ENCODE data around the gene ID3.
A peak's percentile ranks its signal among the peaks of the same experiment; 100 is the strongest.

Gene ID3

GRCh38 chr1:23581219-23581618, 21.9 kb upstream of the ID3 start:
- Histone ChIP-seq H3K9ac (peak overlapping the region in 8 of 11 experiments; percentile 37 to 72 (median 54); a peak in 15 of 22 replicates), H3K27ac (peak overlapping the region in 10 of 11 experiments; percentile 4 to 88 (median 76); a peak in 19 of 22 replicates), H3K4me1 (peaks cover 61 to 99% (median 83%) of the 10 kb centered on the region in 10 experiments), H4K20me1 (no peaks in the 10 kb centered on the region), H3K27me3 (no peaks in the 10 kb centered on the region), H3K9me3 (replicated peaks in 1 of 11) (no peaks in the 10 kb centered on the region), H3K4me3 (no peak overlapping the region; a peak in 1 of 20 replicates), H3K36me3 (no peaks in the 10 kb centered on the region), H3K4me2 (peak overlapping the region; percentile 76 to 93 (median 82))
- TF ChIP-seq Cebpa-rat (IDR thresholded peaks at IDR 0.05) = no peak

GRCh38 chr1:23578997-23579363, 19.7 kb upstream of the ID3 start:
- peak overlapping the region in 9 of 11 experiments; percentile 75 to 88 (median 80); a peak in 18 of 22 replicates for H3K27ac ChIP-seq
- peak overlapping the region; percentile 77 to 93 (median 84) for H3K4me2 ChIP-seq
- H3K4me1 ChIP-seq = peaks cover 64 to 99% (median 92%) of the 10 kb centered on the region in 10 experiments

GRCh38 chr1:23578311-23578996, 19.2 kb upstream of the ID3 start:
- peak in 1 of 11 experiments; percentile 43; a peak in 1 of 22 replicates for TF ChIP-seq Cebpa-rat (IDR thresholded peaks at IDR 0.05)
- Histone ChIP-seq H3K4me2 (peak overlapping the region; percentile 77 to 93 (median 84)), H3K27me3 (no peaks in the 10 kb centered on the region), H3K36me3 (no peaks in the 10 kb centered on the region), H3K9ac (peak overlapping the region in 9 of 11 experiments; percentile 67 to 76 (median 71); a peak in 17 of 22 replicates), H3K4me1 (peaks cover 64 to 99% (median 98%) of the 10 kb centered on the region in 10 experiments), H4K20me1 (no peaks in the 10 kb centered on the region), H3K9me3 (replicated peaks in 1 of 11) (no peaks in the 10 kb centered on the region), H3K27ac (peak overlapping the region in 10 of 11 experiments; percentile 64 to 88 (median 80); a peak in 19 of 22 replicates), H3K4me3 (peak overlapping the region in 6 of 10 experiments; percentile 19 to 43 (median 30); a peak in 6 of 20 replicates)

More at GRCh38 chr1:23578997-23579363, 19.7 kb upstream of the ID3 start:
- Histone ChIP-seq H3K4me3 (no peak overlapping the region), H3K9ac (peak overlapping the region in 6 of 11 experiments; percentile 11 to 76 (median 70); a peak in 6 of 22 replicates), H4K20me1 (no peaks in the 10 kb centered on the region), H3K9me3 (replicated peaks in 1 of 11) (no peaks in the 10 kb centered on the region), H3K36me3 (no peaks in the 10 kb centered on the region), H3K27me3 (no peaks in the 10 kb centered on the region)
- no peak for TF ChIP-seq Cebpa-rat (IDR thresholded peaks at IDR 0.05)

- peak overlapping the region; percentile 23 to 76 (median 69); a peak in 21 of 22 replicates for H3K9ac ChIP-seq
- peak overlapping the region; percentile 77 to 93 (median 84) for H3K4me2 ChIP-seq
- peaks cover 64 to 99% (median 96%) of the 10 kb centered on the region in 10 experiments for H3K4me1 ChIP-seq
- no peaks in the 10 kb centered on the region for H3K36me3 ChIP-seq
- peak overlapping the region in 9 of 10 experiments; percentile 0 to 45 (median 32); a peak in 12 of 20 replicates for H3K4me3 ChIP-seq
- no peaks in the 10 kb centered on the region for H3K9me3 ChIP-seq (replicated peaks in 1 of 11)
- TF ChIP-seq Cebpa-rat (IDR thresholded peaks at IDR 0.05) = no peak
- H3K27ac ChIP-seq = peak overlapping the region; percentile 41 to 88 (median 79); a peak in 21 of 22 replicates
- no peaks in the 10 kb centered on the region for H3K27me3 ChIP-seq
- no peaks in the 10 kb centered on the region for H4K20me1 ChIP-seq
Measured at GRCh38 chr1:23577056-23578004, 18.0 kb upstream of the ID3 start.

- Histone ChIP-seq H3K27me3 (no peaks in the 10 kb centered on the region), H3K9ac (peak overlapping the region in 9 of 11 experiments; percentile 58 to 76 (median 71); a peak in 17 of 22 replicates)
Measured at GRCh38 chr1:23576338-23577055, 17.2 kb upstream of the ID3 start.

DNA sequence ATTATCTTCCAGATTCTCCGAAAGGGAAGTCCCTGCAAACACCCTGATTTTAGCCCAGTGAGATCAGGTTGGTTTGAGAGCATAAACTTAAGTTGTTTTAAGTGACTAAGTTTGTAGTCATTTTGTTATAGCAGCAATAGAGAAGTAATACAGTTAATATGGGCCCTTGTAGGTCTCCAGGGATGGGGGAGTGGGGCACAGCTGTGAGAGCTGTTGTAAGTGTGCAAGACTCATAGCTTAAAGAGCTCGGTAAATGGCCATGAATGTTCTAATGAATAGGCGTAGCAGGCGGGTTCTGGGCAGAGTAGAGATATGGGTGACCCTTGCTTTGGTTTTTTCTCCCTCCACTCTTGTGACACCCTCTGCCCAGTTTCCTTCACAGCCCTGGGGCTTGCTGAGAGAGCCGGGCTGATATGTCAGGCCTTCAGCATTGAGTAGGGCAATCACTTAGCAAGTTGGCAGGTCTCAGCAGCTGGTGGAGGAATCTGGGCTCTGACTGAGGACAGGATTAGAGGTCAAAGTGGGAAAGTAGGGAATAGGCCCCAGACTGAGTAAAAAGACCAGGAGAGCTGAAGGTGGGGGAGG, 16.0 kb upstream of the ID3 start:
- no peaks in the 10 kb centered on the region for H4K20me1 ChIP-seq
- H3K9ac ChIP-seq = peak overlapping the region in 6 of 11 experiments; percentile 27 to 76 (median 68); a peak in 9 of 22 replicates
- H3K4me1 ChIP-seq = peaks cover 52 to 83% (median 76%) of the 10 kb centered on the region in 10 experiments
- H3K4me3 ChIP-seq = no peak overlapping the region
- no peaks in the 10 kb centered on the region for H3K36me3 ChIP-seq
- H3K9me3 ChIP-seq (replicated peaks in 1 of 11) = no peaks in the 10 kb centered on the region
- peak overlapping the region in 7 of 11 experiments; percentile 75 to 88 (median 80); a peak in 14 of 22 replicates for H3K27ac ChIP-seq
- H3K27me3 ChIP-seq = no peaks in the 10 kb centered on the region
- H3K4me2 ChIP-seq = peak overlapping the region; percentile 77 to 93 (median 84); a peak in 21 of 22 replicates
- TF ChIP-seq Cebpa-rat (IDR thresholded peaks at IDR 0.05) = no peak

More at GRCh38 chr1:23576338-23577055, 17.2 kb upstream of the ID3 start:
- no peaks in the 10 kb centered on the region for H3K36me3 ChIP-seq
- TF ChIP-seq Cebpa-rat (IDR thresholded peaks at IDR 0.05) = no peak
- H3K4me1 ChIP-seq = peaks cover 62 to 91% (median 87%) of the 10 kb centered on the region in 10 experiments
- no peaks in the 10 kb centered on the region for H3K9me3 ChIP-seq (replicated peaks in 1 of 11)
- H3K4me3 ChIP-seq = peak overlapping the region in 5 of 10 experiments; percentile 6 to 45 (median 33); a peak in 5 of 20 replicates
- H3K27ac ChIP-seq = peak overlapping the region in 10 of 11 experiments; percentile 64 to 88 (median 80); a peak in 19 of 22 replicates
- H4K20me1 ChIP-seq = no peaks in the 10 kb centered on the region
- peak overlapping the region; percentile 77 to 93 (median 84) for H3K4me2 ChIP-seq

DNA sequence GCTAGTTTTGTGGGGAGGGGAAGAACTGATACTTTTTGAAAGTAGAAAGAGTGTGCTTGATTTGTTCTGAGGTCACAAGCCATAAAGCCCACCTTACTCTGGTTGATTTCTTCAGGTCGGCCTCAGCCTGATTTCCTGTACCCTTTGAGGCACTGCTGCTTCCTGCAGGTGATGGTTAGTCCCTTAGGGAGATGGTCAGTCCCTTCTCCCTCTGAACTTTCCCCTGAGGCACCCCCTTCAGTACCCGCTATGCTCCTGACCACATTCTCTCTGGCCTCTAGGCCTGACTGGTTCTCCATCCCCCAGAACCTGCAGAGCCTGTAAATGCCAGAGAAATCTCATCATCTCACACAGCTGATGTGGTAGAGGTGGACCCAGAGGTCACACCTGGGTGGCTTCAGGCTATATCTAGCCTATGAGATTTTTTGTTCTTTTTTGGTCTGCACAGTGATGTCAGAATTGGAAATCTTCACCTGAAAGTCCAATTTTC, 15.0 kb upstream of the ID3 start:
- Histone ChIP-seq H3K27me3 (no peaks in the 10 kb centered on the region), H3K4me1 (peaks cover 46 to 80% (median 68%) of the 10 kb centered on the region in 10 experiments), H3K4me2 (peak overlapping the region in 10 of 11 experiments; percentile 2 to 93 (median 86); a peak in 18 of 22 replicates)

More for the DNA sequence above, 15.0 kb upstream of the ID3 start:
- Histone ChIP-seq H3K9ac (peak overlapping the region in 4 of 11 experiments; percentile 9 to 42 (median 22); a peak in 7 of 22 replicates), H3K9me3 (replicated peaks in 1 of 11) (no peaks in the 10 kb centered on the region), H3K27ac (peak overlapping the region in 4 of 11 experiments; percentile 75 to 88 (median 80); a peak in 7 of 22 replicates), H4K20me1 (no peaks in the 10 kb centered on the region), H3K4me3 (no peak overlapping the region), H3K36me3 (no peaks in the 10 kb centered on the region)
- TF ChIP-seq Cebpa-rat (IDR thresholded peaks at IDR 0.05) = no peak

All from BLaER1 treated with 17β-estradiol and CSF1 and Interleukin-3, amounts not matched to agents 10 nM and 100 nM (cell line).